HepG2 (cell line): ENCODE data around the gene SIAH2. TPM values are rescaled to one million over a fixed set of nuclear protein-coding genes. Genes with fewer than 3 reads are reported as not detected.

Experiments
- AKAP8 ChIP-seq: sonication (generic); formaldehyde crosslinking; IDR thresholded peaks from 2 replicates; pipeline ENCODE4 v1.5.1; 2020; ENCODE audit warnings: mild to moderate bottlenecking, missing genetic modification reagents
- CHD4 ChIP-seq: fragments of 200-600 bp; sonication (generic); IDR thresholded peaks from 2 replicates; pipeline ENCODE4 v1.7.0; 2017; ENCODE audit warnings: mild to moderate bottlenecking, low read length, borderline replicate concordance
- E2F5 ChIP-seq: sonication (generic); formaldehyde crosslinking; conservative IDR thresholded peaks from 2 replicates; pipeline ENCODE4 v1.4.0; 2020; ENCODE audit warnings: missing genetic modification reagents
- EHMT2 ChIP-seq: fragments of 200-600 bp; sonication (generic); IDR thresholded peaks from 2 replicates; pipeline ENCODE4 v1.7.0; 2017; ENCODE audit warnings: antibody characterized with exemption, low read depth, low read length, borderline replicate concordance
- FOSL2 ChIP-seq: sonication (generic); formaldehyde crosslinking; IDR thresholded peaks from 2 replicates; pipeline ENCODE4 v1.4.0; 2020; ENCODE audit warnings: missing genetic modification reagents
- FOXK1 ChIP-seq: sonication (generic); formaldehyde crosslinking; IDR thresholded peaks from 2 replicates; pipeline ENCODE4 v1.4.0; 2020; ENCODE audit warnings: low read depth, missing genetic modification reagents, borderline replicate concordance
- HNRNPLL ChIP-seq: fragments of 200-400 bp; formaldehyde crosslinking; IDR thresholded peaks from 2 replicates; pipeline ENCODE4 v1.6.1; 2017; ENCODE audit warnings: mild to moderate bottlenecking, low read depth, low read length; ENCODE audit not compliant: poor library complexity, severe bottlenecking
- KDM2A ChIP-seq: sonication (generic); formaldehyde crosslinking; IDR thresholded peaks from 2 replicates; pipeline ENCODE4 v1.4.0; 2020; ENCODE audit warnings: low read depth, missing genetic modification reagents, borderline replicate concordance
- KLF16 ChIP-seq, 2 experiments: sonication (generic) in 1 of 2; formaldehyde crosslinking in 1 of 2; IDR thresholded peaks; 2 replicates each; pipeline versions ENCODE4 v1.6.1 to v1.8.0; 2016 to 2023; ENCODE audit warnings: missing genetic modification reagents in 2 of 2, missing compliant biosample characterization in 1 of 2
- POLR2AphosphoS2 ChIP-seq: IDR thresholded peaks from 2 replicates; pipeline ENCODE4 v1.6.1; 2011; ENCODE audit warnings: low read depth, low read length, improper control_type of control experiment
- RFXANK ChIP-seq: IDR thresholded peaks from 2 replicates; pipeline ENCODE4 v1.6.1; 2016
- SNAPC4 ChIP-seq: sonication (generic); formaldehyde crosslinking; IDR thresholded peaks from 2 replicates; pipeline ENCODE4 v1.4.0; 2020; ENCODE audit warnings: mild to moderate bottlenecking, missing genetic modification reagents
- SRF ChIP-seq: IDR thresholded peaks from 2 replicates; pipeline ENCODE4 v1.6.1; 2011; ENCODE audit warnings: mild to moderate bottlenecking, low read depth, low read length, moderate library complexity
- STAT5B ChIP-seq: sonication (generic); formaldehyde crosslinking; IDR thresholded peaks from 2 replicates; pipeline ENCODE4 v1.4.0; 2020; ENCODE audit warnings: missing genetic modification reagents
- TBL1XR1 ChIP-seq: fragments of 150-350 bp; IDR thresholded peaks from 2 replicates; pipeline ENCODE4 v1.6.1; 2014; ENCODE audit warnings: borderline replicate concordance, low read length; ENCODE audit not compliant: partially characterized antibody
- ZNF382 ChIP-seq: sonication (generic); formaldehyde crosslinking; IDR thresholded peaks from 2 replicates; pipeline ENCODE4 v1.5.0; 2020; ENCODE audit warnings: missing genetic modification reagents, mild to moderate bottlenecking, borderline replicate concordance
- ZNF614 ChIP-seq: IDR thresholded peaks from 2 replicates; pipeline ENCODE4 v1.6.1; 2018; ENCODE audit warnings: missing biosample characterization, missing genetic modification reagents, inconsistent platforms, borderline replicate concordance
- ZNF770 ChIP-seq: sonication (generic); formaldehyde crosslinking; IDR thresholded peaks from 2 replicates; pipeline ENCODE4 v1.5.0; 2020; ENCODE audit warnings: mild to moderate bottlenecking, missing genetic modification reagents
- ZNF879 ChIP-seq: sonication (generic); formaldehyde crosslinking; IDR thresholded peaks from 2 replicates; pipeline ENCODE4 v1.8.1; 2023; ENCODE audit warnings: missing genetic modification reagents
- polyA plus RNA-seq, 8 experiments: library from polyadenylated mRNA; depleted of rRNA in 3 of 8; stranded (reverse) in 7 of 8; unstranded in 1 of 8; fragments of >200 nt; fragmentation: Illumina TruSeq in 4 of 8; extraction: Trizol in 4 of 8; gene quantifications; 2 replicates each; pipeline versions ENCODE4 v1.2.1 to v1.2.3, GENCODE V29; 2011 to 2016; ENCODE audit warnings: low read depth in 4 of 8, missing spikeins in 1 of 8, mixed read lengths in 1 of 8; ENCODE audit not compliant: insufficient read depth in 1 of 8
- total RNA-seq, 5 experiments: library from RNA; depleted of rRNA; stranded (reverse); fragments of >200 nt; fragmentation: Illumina TruSeq; extraction: Trizol; gene quantifications; 2 replicates each; pipeline ENCODE4 v1.2.3, GENCODE V29; 2016; ENCODE audit warnings: low read depth in 1 of 5
- TF ChIP-seq, protein P1 (sequence below): fragments of 450-650 bp; IDR thresholded peaks from 2 replicates; pipeline ENCODE4 v1.6.1; 2016

SIAH2 gene
- total and polyA plus RNA-seq, 2 of the 13 experiments (the other 11 are each of a cell fraction or from before 2014, with no cell fraction given): 71.8 to 117 TPM

GRCh38 chr3:150765949-150766720 lies 3.2 kb upstream of the SIAH2 start (continued):
- no peak for TF ChIP-seq E2F5 (CRISPR knock-in tag)
- TF ChIP-seq ZNF614 (CRISPR knock-in tag): peak; percentile 86; the same call in 1 of the 2 replicates
- no peak for TF ChIP-seq SRF
- TF ChIP-seq CHD4: no peak
- TF ChIP-seq SNAPC4 (CRISPR knock-in tag): no peak
- TF ChIP-seq HNRNPLL: no peak
- TF ChIP-seq ZNF382 (CRISPR knock-in tag): no peak
- peak; percentile 32; the same call in 1 of the 2 replicates for TF ChIP-seq ZNF770
- TF ChIP-seq ZNF879: no peak
- TF ChIP-seq POLR2AphosphoS2: no peak
- TF ChIP-seq, protein P1, sequence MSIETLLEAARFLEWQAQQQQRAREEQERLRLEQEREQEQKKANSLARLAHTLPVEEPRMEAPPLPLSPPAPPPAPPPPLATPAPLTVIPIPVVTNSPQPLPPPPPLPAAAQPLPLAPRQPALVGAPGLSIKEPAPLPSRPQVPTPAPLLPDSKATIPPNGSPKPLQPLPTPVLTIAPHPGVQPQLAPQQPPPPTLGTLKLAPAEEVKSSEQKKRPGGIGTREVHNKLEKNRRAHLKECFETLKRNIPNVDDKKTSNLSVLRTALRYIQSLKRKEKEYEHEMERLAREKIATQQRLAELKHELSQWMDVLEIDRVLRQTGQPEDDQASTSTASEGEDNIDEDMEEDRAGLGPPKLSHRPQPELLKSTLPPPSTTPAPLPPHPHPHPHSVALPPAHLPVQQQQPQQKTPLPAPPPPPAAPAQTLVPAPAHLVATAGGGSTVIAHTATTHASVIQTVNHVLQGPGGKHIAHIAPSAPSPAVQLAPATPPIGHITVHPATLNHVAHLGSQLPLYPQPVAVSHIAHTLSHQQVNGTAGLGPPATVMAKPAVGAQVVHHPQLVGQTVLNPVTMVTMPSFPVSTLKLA: peak; percentile 25; the same call in 1 of the 2 replicates
- peak; percentile 45; the same call in 1 of the 2 replicates for TF ChIP-seq FOXK1 (CRISPR knock-in tag)
- peak; percentile 94 for TF ChIP-seq FOSL2 (CRISPR knock-in tag)
- no peak for TF ChIP-seq EHMT2
- TF ChIP-seq STAT5B: no peak
- no peak for TF ChIP-seq AKAP8
- no peak for TF ChIP-seq RFXANK (CRISPR knock-in tag)
- TF ChIP-seq KDM2A (CRISPR knock-in tag): 0 out of 2 replicates have a peak, but pooled peaks have one; percentile 30
- TF ChIP-seq TBL1XR1: peak; percentile 33
- TF ChIP-seq KLF16 (CRISPR knock-in tag; IDR thresholded peaks at IDR 0.05): no peak
